ENCODE data around the gene OAF. TPM values are rescaled to one million over a fixed set of nuclear protein-coding genes. Genes with fewer than 3 reads are reported as not detected.
A peak's percentile ranks its signal among the peaks of the same experiment; 100 is the strongest.

OAF gene
- total RNA-seq, 1 donor from 2014 or later = 27.9 TPM

GRCh38 chr11:120216426-120217102 lies 5.7 kb downstream of the OAF start:
- peak; percentile 38 for DNase-seq
- intact Hi-C loops (cut with micrococcal nuclease) = no loop called here
- ATAC-seq = no peak

DNA sequence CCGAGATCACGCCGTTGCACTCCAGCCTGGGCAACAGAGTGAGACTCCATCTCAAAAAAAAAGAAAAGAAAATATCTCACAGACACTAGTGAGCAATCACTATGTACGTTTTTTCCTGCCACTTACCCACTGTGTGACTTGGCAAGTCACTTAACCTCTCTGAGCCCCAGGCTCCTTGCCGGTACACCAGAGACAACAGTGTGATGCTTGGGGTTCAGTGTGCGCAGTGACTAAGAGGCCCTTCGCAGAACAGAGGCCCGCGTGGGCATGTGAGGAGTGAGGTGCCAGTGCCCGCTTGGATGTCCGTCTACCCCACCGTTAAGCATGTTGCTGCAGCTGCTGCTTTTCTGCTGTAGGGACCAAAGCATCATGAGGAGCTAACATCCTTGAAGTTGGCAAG lies 6.7 kb downstream of the OAF start:
- no peak for DNase-seq
- intact Hi-C loops (cut with micrococcal nuclease) = no loop called here
- ATAC-seq = no peak

DNA sequence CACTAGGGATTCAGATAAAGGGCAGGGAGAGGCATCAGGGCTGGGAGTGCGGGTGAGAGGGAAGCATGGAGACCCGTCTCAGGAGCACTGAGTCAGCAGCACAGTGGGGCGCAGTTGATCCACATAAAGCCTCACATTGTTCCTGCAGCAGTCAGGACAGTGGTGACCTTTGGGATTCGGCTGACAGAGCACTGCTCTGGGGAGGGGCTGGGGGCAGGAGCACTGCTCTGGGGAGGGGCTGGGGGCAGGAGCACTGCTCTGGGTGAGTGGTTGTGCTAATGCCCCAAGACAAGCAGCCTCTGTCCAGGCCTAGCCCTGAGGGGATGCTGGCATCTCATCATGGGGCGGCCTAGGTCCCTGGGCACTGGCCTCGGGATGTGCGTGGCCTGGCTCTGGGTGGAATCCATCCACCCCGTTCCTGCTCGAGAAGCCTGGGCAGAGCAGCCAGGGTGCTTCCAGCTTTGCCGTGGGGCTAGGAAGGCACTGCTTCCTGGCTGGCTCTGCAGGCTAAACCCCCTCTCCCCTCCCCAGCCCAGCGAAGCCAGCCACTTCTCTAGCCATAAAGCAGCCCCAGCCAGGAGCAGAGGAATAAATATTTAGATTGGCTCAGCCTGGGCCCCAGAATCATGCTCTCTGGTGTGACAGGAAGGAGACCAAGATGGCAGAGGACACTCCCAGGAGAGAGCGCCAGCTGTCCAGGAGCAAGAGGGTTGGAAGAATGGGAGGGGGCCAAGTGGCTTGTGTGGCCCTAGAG lies 7.3 kb downstream of the OAF start:
- intact Hi-C loops (cut with micrococcal nuclease) = no loop called here
- DNase-seq (peak; percentile 51), ATAC-seq (peak; percentile 24)

GRCh38 chr11:120218695-120219033 lies 7.8 kb downstream of the OAF start:
- intact Hi-C loops (cut with micrococcal nuclease) = no loop called here
- ATAC-seq = no peak
- DNase-seq = no peak

- DNase-seq (peak; percentile 58), ATAC-seq (peak; percentile 73)
- intact Hi-C loops (cut with micrococcal nuclease) = no loop called here
Measured at GRCh38 chr11:120219232-120219937, 8.6 kb downstream of the OAF start.

DNA sequence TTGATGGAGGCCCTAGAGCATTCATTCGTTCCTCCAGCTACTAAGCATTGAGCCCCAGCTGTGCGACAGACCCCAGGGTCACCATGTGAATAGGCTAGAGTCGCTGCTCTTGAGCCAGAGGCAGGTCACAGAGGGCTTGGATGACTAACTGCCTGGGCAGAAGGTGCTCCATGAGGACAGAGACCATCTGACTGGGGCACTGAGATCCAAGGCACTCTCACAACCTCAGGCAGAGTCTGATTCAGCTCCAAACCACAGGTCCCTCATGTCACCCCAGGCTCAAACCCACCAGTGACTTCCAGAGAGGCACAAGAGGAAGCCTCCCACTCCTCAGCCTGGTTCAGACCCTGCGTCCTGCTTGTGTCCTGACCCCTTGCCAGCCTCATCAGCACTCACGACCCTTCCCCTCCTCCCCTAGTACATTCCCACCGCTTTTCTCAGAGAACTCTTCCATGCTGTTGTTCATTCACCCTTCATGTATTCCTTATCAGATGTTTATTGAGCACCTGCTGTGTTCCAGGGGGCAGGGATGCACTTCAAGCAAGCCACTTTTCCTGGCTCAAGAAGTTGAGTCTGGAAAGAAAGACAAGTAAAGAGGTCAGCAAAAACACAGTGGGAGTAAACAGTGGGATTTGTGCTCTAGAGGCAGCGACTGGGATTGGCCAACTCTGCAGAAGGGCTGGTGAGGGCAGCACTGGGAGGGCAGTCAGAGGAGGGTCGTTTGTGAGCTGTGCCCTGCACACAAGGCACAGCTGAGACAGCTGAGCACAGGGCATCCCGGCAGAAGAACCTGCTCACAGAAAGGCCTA lies 9.3 kb downstream of the OAF start:
- intact Hi-C loops (cut with micrococcal nuclease) = no loop called here
- DNase-seq (no peak), ATAC-seq (no peak)

DNA sequence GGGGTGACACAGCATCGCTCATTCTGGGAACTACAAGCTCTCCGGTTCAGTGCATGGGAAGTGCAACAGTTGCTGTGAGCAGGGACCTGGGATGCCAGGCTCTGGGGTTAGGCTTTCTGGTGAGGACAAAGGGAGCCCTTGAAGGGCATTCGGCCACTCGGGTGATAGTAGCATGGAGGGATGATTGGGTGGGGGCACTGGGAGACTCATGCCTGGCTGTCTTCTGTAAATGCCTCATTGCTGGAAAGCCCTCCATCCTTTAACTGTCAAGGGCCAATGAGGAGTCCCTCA lies 9.9 kb downstream of the OAF start:
- DNase-seq (peak; percentile 14), ATAC-seq (no peak)
- intact Hi-C loops (cut with micrococcal nuclease) = no loop called here

DNA sequence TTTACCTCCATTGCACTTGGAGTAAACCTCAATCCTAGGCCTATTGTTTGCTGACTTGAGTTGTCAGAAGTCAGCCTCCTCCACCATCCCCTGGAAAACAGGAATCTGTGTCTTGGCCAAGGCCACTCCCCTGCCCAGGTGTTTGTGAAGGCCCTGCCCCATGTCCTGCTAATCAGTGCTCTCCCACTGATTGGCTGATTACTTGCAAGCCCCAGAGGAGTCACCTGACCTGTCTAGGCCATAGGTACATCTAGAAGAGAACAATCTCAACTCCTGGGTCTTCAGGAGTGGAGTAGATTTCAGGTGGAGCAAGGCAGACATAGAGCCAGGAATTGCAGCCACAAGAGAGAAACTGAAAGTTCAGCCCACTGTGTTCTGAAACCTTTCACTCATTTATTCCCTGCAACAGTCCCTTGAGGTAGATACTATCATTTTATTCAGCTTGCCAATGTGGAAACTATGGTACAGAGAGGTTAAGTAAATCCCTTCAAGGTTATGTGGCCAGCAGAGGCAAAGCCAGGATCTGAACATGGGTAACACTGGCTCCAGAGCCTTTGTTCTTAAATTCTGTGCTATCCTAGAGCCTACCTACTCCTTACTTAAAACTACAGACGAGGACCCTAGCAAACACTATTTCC lies 10.4 kb downstream of the OAF start:
- no peak for ATAC-seq
- DNase-seq = peak; percentile 10
- intact Hi-C loops (cut with micrococcal nuclease) = no loop called here

- peak; percentile 19 for DNase-seq
- intact Hi-C loops (cut with micrococcal nuclease) = no loop called here
- ATAC-seq = no peak
Measured at GRCh38 chr11:120222916-120223315, 12.1 kb downstream of the OAF start.

- no peak for DNase-seq
- intact Hi-C loops (cut with micrococcal nuclease) = no loop called here
- ATAC-seq = no peak
Measured at GRCh38 chr11:120223793-120224192, 13.0 kb downstream of the OAF start.

DNA sequence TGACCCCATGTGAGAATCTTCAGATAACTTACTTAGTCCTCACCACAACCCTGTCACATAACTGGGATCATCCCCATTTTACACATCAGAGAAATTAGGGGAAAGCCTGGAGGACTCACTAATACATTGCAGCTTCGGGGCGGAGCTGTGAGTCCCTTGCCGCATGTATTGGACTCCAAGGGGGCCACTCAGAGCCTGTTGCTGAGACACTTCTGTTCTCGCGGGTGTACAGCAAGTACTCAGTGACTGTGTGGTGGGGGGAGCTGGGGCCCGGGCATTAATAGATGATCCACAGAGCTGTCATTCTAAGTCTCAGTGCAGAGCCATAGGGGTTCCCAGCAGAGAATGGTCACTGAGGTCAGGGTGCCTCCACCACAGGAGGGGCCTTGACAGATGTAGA lies 13.5 kb downstream of the OAF start:
- ATAC-seq (no peak), DNase-seq (peak; percentile 21)
- intact Hi-C loops (cut with micrococcal nuclease) = no loop called here

- intact Hi-C loops (cut with micrococcal nuclease) = no loop called here
- peak; percentile 69 for ATAC-seq
Measured at GRCh38 chr11:120224972-120225909, 14.4 kb downstream of the OAF start.

GRCh38 chr11:120226242-120226641 lies 15.4 kb downstream of the OAF start:
- peak; percentile 7 for DNase-seq
- no peak for ATAC-seq
- intact Hi-C loops (cut with micrococcal nuclease) = no loop called here

More at GRCh38 chr11:120224972-120225909, 14.4 kb downstream of the OAF start:
- DNase-seq = peak; percentile 63

DNA sequence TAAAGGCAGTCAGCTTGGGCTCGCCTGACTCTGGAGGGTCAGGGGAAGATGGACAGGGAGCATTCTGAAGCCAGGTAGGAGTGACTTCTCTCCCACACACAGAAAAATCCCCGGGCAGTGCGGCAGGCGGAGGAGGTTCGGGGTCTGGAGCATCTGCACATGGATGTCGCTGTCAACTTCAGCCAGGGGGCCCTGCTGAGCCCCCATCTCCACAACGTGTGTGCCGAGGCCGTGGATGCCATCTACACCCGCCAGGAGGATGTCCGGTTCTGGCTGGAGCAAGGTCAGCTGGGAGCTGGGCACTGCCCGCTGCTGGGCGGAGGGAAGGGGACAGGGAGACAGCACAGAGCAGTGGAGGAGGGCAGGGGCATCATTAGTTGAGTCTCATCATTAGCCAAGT lies 15.9 kb downstream of the OAF start:
- ATAC-seq (no peak), DNase-seq (peak; percentile 29)
- intact Hi-C loops (cut with micrococcal nuclease) = no loop called here

DNA sequence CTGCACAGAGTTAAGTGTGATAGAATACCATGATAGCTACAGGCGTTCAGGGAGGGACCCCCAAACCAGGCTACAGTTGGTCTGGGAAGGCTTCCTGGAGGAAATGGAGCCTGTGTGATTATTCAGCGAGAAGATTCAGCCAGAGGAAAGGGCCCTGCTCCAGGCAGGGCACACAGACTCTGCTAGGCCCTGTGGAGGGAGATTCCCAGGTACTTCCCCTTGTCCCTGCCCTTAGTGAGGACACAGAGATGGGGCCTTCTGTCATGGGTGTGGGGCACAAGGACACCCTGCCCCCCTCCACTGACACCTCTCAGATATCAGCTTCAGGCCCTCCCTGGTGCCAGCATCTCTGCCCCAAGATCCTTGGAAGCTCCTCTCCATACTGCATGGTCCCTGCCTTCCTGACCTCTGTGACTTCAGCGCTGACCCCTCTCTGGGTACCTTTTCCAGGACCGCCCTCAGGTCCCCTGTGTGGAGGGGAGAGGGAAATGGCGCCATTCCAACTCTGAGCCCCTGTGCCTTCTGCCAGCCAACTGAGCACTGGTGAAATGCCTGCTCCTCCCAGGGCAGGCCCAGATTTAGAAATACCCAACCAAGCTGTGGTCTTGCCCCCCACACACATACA lies 16.5 kb downstream of the OAF start:
- DNase-seq = peak; percentile 13
- intact Hi-C loops (cut with micrococcal nuclease) = no loop called here
- ATAC-seq = no peak

GRCh38 chr11:120228794-120229384 lies 18.1 kb downstream of the OAF start:
- ATAC-seq (no peak), DNase-seq (peak; percentile 28)
- intact Hi-C loops (cut with micrococcal nuclease) = no loop called here

All from left ventricle myocardium superior (tissue), 1 donor.